Measurements from ENCODE around the gene MAEA. TPM values are rescaled to one million over a fixed set of nuclear protein-coding genes. Genes with fewer than 3 reads are reported as not detected.

MAEA gene
- polyA plus RNA-seq: 11.3 and 19.0 TPM in 2 replicates

GRCh38 chr4:1289207-1290164 is at the start of gene MAEA:
MAEA (plus strand) TSS chr4:1289891; CDS start chr4:1289914, 23 bp downstream.

DNA sequence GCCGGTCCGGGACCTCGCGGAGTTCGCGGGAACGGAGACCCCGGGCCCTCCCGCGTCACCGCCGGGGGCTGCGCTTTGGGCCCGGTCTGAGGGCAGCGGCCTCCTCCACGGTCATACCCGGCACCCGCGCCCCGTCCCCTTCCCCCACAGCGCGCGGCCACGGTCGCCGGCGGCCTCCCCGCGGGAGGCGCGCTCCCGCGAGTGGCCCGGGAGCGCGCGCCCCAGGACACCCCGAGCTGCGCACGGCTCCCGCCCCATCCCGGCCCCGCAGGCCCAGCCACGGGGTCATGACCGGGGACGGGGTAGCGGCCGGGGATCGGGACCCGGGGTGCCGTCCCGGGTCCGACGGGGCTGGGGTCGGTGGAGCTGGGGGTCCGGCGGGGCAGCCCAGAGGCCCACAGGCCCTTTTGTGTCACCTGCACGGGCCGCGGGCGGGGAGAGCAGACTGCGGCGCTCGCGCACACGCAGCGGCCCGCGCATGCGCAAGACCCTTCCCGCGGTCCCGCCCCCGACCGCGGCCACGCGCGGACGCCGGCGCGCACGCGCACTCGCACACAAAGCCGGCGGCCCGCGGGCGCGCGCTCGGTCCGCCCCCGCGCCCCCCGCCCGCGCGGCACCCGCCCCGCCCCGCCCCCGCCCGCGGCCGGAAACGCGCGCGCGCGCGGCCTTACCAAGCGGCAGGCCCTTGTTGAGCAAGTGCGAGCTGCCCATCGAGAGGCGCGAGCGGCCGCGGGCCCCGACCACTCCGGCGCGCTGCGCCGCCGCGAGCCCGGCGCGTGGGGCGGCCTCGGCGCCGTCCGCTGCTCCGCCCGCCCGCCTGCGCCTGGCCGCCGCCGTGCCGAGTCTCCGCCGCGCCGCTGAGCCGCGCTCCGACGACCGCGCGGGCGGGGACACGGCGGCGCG is 41.2 kb upstream of the MAEA start, which contains the start of gene CTBP1:
Gene CTBP1, minus strand, starts transcription at position 886 of the 903 bp plus-strand sequence. CDS start 7,799 bp downstream, outside the sequence.

GRCh38 chr4:1346781-1347409 is 57.2 kb downstream of the MAEA start, which contains the start of gene UVSSA:
UVSSA (plus strand) TSS chr4:1347208; CDS start chr4:1348092, 884 bp downstream.

Other genes with a start within 250 kb of the MAEA start
- 0.39 and 3.2 TPM in 2 replicates for gene RNF212, start 176.3 kb upstream of the MAEA start, polyA plus RNA-seq
- gene SPON2, start 117.3 kb upstream of the MAEA start, polyA plus RNA-seq: not detected in 2 replicates
- gene CTBP1, start 40.8 kb upstream of the MAEA start, polyA plus RNA-seq: 65.4 and 66.2 TPM in 2 replicates
- 0.48 and 0.54 TPM in 2 replicates for gene UVSSA, start 57.3 kb downstream of the MAEA start, polyA plus RNA-seq
- gene NKX1-1, start 116.6 kb downstream of the MAEA start, polyA plus RNA-seq: not detected in 2 replicates